Left lung (tissue), 10 donors: ENCODE data around the gene UBXN6. TPM values are rescaled to one million over a fixed set of nuclear protein-coding genes. Genes with fewer than 3 reads are reported as not detected.

ENCODE experiments used
- ATAC-seq: fragments of 200-7000 bp; cut with Tn5 transposase; one replicate; pipeline ENCODE4 v1.9.1; 2020; ENCODE audit warnings: moderate library complexity
- DNase-seq, 4 donors: peaks; one replicate each; pipeline ENCODE4 v3.0.0-alpha.2; 2013 to 2020
- H3K27ac ChIP-seq, 2 donors: fragments of 200-600 bp; sonication (generic) in 1 of 2; one replicate each; pipeline versions ENCODE4 v1.5.0 to v1.8.0; 2020 to 2021
- H3K27me3 ChIP-seq, 2 donors: fragments of 200-600 bp; sonication (generic) in 1 of 2; one replicate each; pipeline versions ENCODE4 v1.5.0 to v1.8.0; 2020 to 2021
- H3K36me3 ChIP-seq, 2 donors: fragments of 200-600 bp; sonication (generic) in 1 of 2; one replicate each; pipeline versions ENCODE4 v1.5.0 to v1.8.0; 2020 to 2021
- H3K4me1 ChIP-seq, 2 donors: fragments of 200-600 bp; one replicate each; pipeline ENCODE4 v1.8.0; 2021
- H3K4me3 ChIP-seq, 2 donors: fragments of 200-600 bp; sonication (generic) in 1 of 2; one replicate each; pipeline versions ENCODE4 v1.5.0 to v1.8.0; 2020 to 2021; ENCODE audit warnings: mild to moderate bottlenecking in 1 of 2
- H3K9me3 ChIP-seq, 2 donors: fragments of 200-600 bp; sonication (generic) in 1 of 2; one replicate each; pipeline versions ENCODE4 v1.5.0 to v1.8.0; 2020 to 2021
- CTCF ChIP-seq, 2 donors: fragments of 200-600 bp; sonication (generic) in 1 of 2; IDR thresholded peaks; one replicate each; pipeline versions ENCODE4 v1.5.0 to v1.8.0; 2021; ENCODE audit warnings: antibody characterized with exemption in 2 of 2
- intact Hi-C, 2 donors: fragments of 100-400 bp; cut with DNase I; formaldehyde crosslinking; loops; one replicate each; pipeline versions ENCODE4 v1.11.2 to v1.14.2; 2022
- polyA plus RNA-seq, 6 donors: library from polyadenylated mRNA; unstranded; fragments of 120-200 nt; gene quantifications; one replicate each; pipeline ENCODE4 v1.2.1, GENCODE V29; 2013; ENCODE audit not compliant: insufficient read length in 6 of 6
- total RNA-seq, 2 donors: library from RNA; stranded (reverse); fragmentation: NEBNext Ultra II Directional; extraction: Animal tissue kit (Norgen Biotek cat#: 25700); gene quantifications; one replicate each; pipeline ENCODE4 v1.2.1, GENCODE V29; 2021
- donor health status: DM: no; HTN: yes; CAD: no.
- donor health status: DM: no; HTN: no; CAD: no.

Gene UBXN6
- total and polyA plus RNA-seq, 8 donors = 70.2 to 101 (median 87.5) TPM

- TF ChIP-seq CTCF (IDR thresholded peaks at IDR 0.05) = no peak
- ATAC-seq = peak; percentile 15
- no peaks in the 10 kb centered on the region for H3K9me3 ChIP-seq
Measured at GRCh38 chr19:4425537-4425936, 32.1 kb downstream of the UBXN6 start.

GRCh38 chr19:4423416-4424126 is 34.0 kb downstream of the UBXN6 start:
- intact Hi-C loops = no loop called here
- ATAC-seq (no peak), DNase-seq (peak in 1 of 4 donors; percentile 24)
- Histone ChIP-seq H3K4me1 (no peaks in the 10 kb centered on the region), H3K27ac (no peak overlapping the region), H3K36me3 (peaks cover 0 to 29% of the 10 kb centered on the region in 2 donors), H3K4me3 (no peak overlapping the region), H3K27me3 (no peaks in the 10 kb centered on the region), H3K9me3 (no peaks in the 10 kb centered on the region)
- TF ChIP-seq CTCF (IDR thresholded peaks at IDR 0.05) = no peak

More at GRCh38 chr19:4425537-4425936, 32.1 kb downstream of the UBXN6 start:
- peak in 2 of 4 donors; percentile 20 to 53 for DNase-seq
- H3K27me3 ChIP-seq = no peaks in the 10 kb centered on the region
- peaks cover 0 to 7% of the 10 kb centered on the region in 2 donors for H3K4me1 ChIP-seq
- no peak overlapping the region for H3K27ac ChIP-seq
- peaks cover 0 to 49% of the 10 kb centered on the region in 2 donors for H3K36me3 ChIP-seq
- intact Hi-C loops = no loop called here
- no peak overlapping the region for H3K4me3 ChIP-seq

- no peak overlapping the region for H3K27ac ChIP-seq
- ATAC-seq (no peak), DNase-seq (no peak)
- H3K27me3 ChIP-seq = no peaks in the 10 kb centered on the region
- peaks cover 0 to 16% of the 10 kb centered on the region in 2 donors for H3K36me3 ChIP-seq
- H3K4me3 ChIP-seq = no peak overlapping the region
- no peaks in the 10 kb centered on the region for H3K4me1 ChIP-seq
- no peak for TF ChIP-seq CTCF (IDR thresholded peaks at IDR 0.05)
- intact Hi-C loops = no loop called here
- no peaks in the 10 kb centered on the region for H3K9me3 ChIP-seq
Measured at GRCh38 chr19:4416268-4416667, 41.3 kb downstream of the UBXN6 start.

GRCh38 chr19:4415352-4415751 is 42.2 kb downstream of the UBXN6 start:
- peaks cover 0 to 21% of the 10 kb centered on the region in 2 donors for H3K36me3 ChIP-seq
- intact Hi-C loops = no loop called here
- no peak for TF ChIP-seq CTCF (IDR thresholded peaks at IDR 0.05)
- DNase-seq (peak in 1 of 4 donors; percentile 19), ATAC-seq (peak; percentile 15)
- H3K9me3 ChIP-seq = no peaks in the 10 kb centered on the region
- no peak overlapping the region for H3K4me3 ChIP-seq
- no peaks in the 10 kb centered on the region for H3K27me3 ChIP-seq
- no peaks in the 10 kb centered on the region for H3K4me1 ChIP-seq
- H3K27ac ChIP-seq = peak overlapping the region in 1 of 2 donors; percentile 13

GRCh38 chr19:4414800-4415321 is 42.7 kb downstream of the UBXN6 start:
- Histone ChIP-seq H3K27ac (peak overlapping the region in 1 of 2 donors; percentile 13), H3K4me1 (no peaks in the 10 kb centered on the region), H3K27me3 (no peaks in the 10 kb centered on the region), H3K9me3 (no peaks in the 10 kb centered on the region), H3K4me3 (no peak overlapping the region), H3K36me3 (peaks cover 0 to 25% of the 10 kb centered on the region in 2 donors)
- ATAC-seq (peak; percentile 24), DNase-seq (peak in 2 of 4 donors; percentile 61 to 71)
- TF ChIP-seq CTCF (IDR thresholded peaks at IDR 0.05) = no peak
- intact Hi-C loops = no loop called here
